HG02938 (cell line): ENCODE measurements around the gene HADH.

Source experiments
- ATAC-seq: cut with Tn5 transposase; IDR thresholded peaks from one replicate; pipeline ENCODE4 v1.9.1; 2021; ENCODE audit warnings: mild to moderate bottlenecking, moderate library complexity; ENCODE audit not compliant: unreplicated experiment

The HADH gene

DNA sequence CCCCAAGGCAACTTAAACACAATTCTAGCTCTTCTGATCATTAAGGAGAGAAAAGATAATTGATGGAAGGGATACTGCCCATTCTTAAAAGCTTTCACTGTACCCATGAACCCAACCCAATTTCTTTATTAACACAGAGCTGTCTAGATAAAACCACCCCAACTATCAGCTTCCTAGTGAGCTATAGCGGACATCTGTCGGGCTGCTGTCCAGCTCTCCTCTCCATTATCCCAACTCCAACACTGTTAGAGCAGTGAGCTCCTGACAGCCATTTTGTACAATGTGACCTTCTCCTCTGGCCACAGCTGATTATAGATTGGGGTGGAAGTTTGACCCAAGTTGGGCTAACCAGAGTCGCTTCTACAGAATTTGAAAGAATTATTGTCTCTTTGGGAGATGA lies 66.1 kb downstream of the HADH start:
- no peak for ATAC-seq

DNA sequence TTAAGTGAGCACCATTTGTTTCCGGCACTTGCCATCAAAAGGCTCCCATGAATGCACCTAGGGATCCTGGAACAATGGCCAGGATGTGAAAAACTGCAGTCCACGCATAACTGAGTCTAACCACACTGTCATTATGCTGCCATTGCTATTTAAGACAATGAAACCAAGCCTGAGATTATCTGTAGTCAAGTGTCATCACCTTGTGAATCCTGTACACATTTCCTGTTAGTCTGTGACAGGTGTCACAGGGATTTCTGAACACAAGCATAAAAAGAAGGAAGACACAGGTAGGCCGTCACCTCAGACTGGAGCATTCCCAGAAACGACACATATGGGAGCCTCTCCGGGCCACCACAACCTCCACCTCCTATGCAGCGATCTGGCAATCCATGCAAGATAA lies 66.7 kb downstream of the HADH start:
- ATAC-seq = no peak

DNA sequence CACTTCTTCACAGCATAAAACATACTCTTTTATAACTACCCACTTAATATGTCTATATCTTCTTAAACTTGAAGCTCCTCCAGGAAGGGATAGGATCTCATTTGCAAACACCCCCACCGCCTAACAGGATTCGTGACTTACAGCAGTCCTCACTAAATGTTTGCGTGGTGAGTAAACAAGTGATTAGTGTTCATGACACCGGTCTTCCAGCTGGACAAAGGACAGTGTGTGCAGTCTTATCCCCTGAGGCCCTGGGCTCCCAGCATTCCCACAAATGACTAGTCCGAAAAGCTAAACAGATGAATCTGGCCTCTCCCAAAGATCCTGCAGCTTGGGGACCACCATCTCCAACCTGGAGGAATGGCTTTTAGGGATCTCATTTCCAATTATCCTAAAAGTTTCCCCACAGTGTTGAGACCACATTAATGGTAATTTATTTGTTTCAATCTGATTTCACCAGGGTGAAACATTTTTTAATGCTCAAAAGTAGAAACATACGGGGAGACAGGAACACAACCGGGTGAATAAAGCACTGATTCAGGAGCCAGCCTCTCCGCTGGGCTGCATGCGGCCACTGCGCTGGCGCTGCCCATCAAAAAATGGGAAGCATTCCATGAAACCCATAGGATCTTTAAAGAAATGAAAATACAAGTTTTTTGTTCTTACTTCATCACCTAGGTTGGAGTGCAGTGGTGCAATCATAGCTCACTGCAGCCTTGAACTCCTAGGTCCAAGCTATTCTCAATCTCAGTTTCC lies 69.2 kb downstream of the HADH start:
- ATAC-seq = no peak

DNA sequence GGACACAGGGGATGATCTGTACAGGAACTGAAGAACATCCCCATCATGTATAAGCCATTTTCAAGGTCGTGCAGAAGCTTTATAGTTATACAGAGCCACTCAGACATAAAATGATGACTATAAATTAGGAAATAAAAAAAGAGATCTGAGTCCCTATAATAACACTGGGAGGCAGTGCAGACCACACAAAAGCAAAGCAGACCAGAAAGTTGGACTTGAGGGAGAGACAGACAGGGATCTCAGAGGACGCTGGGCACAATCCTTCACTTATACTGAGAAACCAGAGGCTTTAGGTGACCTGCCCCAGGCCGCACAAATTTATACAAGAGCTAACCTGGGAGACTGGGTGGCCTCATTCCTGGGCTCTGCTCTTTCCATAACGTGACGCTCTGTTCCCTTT lies 70.5 kb downstream of the HADH start:
- ATAC-seq = no peak

DNA sequence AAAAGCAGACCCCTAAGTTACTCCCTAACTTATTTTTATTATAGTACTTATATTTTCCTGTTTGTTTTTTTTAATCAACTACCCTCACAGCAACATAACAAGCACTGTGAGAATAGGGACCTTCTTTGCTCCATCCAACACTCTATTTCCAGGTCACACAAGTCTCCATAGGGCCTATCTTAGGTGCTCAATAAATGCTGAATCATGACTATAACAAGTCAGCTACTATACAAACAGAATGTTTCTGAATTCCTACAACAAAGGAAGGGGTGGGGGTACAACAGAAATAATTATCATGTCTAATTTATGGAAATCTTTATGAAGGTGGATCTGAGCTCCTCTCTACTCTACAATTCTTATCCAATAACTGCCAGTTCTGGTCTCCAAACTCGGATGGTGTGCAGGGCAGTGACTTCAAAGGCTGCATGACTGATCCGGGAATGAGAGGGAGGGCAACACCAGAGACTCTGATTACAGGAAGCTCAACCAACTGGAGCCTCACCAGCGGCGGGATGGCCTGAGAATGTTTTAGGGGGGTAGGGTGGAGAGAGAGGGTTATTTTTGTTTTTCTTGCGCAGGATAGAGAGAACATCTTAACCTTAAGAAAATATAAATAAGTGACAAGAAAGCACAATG lies 71.1 kb downstream of the HADH start:
- no peak for ATAC-seq

DNA sequence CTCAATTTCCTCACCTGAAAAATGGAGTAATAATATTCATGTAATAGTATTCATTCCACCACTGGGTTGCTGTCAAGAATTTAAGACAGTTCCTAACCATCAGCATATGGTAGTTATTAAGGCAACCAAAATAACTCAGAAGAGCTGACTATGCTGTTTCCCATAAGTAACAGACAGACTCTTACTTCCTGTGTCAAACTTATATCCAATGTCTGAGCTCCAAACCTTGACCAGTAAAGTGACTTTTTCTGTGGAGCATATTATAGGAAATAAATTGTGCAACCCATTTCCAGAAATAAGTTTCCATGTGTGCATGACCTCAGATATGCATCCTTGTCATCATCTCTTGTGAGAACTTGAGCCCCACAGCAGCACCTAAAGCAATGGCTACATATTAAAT lies 78.8 kb downstream of the HADH start:
- ATAC-seq = no peak

DNA sequence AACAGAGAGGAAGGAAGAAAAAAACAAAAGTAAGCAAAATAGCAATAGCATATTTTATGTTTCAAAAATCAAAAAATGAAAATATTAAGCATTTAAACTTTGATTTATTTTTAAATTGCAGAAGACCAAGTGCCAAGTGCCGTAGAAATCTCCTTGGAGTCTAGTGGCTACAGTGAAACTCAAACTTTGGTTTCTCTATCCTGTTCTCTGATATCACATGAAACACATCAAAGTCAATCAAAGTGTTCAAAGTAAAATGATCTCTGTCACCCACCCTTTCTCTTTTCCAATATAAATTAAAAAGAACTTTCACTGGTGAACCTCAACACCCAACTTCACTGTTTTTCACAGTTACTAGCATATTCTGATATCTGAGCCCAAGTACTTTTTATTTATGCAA lies 81.1 kb downstream of the HADH start:
- ATAC-seq = no peak

DNA sequence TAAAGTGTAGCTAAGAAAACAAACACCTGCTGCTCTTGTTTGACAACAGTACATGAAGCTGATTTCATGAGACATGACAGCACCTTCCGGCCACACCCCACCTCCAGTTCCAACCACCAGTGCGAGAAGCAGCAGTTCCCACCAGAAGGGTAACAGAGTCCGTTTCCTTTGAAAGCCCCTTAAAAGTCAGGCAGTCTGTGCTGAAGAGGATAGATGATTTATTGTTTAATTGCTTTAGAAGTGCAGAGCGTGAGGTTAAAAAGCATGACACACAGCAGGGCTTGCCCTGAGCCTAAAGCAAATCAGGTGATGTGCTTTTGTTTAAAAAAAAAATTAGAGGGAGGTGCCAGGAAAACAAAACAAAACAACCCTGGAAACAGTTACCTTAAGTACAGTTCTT lies 82.6 kb downstream of the HADH start:
- ATAC-seq = no peak

DNA sequence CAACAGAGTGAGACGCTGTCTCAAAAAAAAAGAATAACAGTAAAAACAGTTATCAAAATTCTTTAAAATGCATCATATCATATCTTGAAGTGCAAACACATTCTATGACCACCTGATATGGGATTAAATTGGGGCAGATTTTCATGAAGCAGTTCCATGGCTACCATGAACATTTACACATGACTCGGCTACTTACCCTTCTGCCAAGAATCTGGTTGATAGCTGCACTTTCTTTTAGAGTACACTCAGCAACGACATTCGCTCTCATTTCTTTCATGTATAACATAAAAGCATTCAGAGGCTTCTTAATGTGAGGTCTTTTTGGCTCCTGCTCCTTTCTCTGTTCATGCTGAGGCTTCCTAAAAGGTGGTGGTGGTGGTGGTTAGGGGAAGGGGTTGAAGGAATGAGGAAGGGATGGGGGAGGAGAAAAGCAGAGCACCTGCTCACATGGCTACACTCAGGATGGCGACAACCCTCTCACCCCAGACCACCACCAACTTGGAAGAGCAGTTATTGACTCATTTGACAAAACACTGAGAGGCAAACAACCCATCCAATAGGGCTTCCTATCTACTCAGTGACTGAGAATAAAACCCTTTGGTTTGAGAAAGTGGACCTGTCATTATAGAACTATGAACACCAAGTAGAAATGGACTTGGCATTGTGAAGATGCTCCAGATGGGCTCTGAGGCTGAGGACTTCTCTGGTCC lies 88.5 kb downstream of the HADH start:
- ATAC-seq = no peak

DNA sequence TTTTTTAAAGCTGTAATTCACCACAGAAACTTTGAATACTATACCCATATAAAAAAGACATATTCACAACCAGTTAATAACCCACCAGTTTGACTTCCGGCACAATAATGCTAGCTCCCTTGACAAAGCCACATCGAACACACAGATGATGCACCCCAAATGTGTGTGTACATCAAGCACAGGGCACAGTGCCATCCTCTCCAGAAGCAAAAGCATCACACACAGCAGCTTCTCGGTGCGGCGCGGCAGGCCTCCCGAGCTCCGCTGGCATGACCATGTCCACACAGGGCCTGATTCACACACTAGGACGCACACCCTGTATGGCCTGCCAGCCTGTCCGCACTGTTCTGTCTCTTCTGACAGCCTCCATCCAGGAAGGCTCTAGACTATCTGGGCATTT lies 91.1 kb downstream of the HADH start:
- ATAC-seq = no peak

DNA sequence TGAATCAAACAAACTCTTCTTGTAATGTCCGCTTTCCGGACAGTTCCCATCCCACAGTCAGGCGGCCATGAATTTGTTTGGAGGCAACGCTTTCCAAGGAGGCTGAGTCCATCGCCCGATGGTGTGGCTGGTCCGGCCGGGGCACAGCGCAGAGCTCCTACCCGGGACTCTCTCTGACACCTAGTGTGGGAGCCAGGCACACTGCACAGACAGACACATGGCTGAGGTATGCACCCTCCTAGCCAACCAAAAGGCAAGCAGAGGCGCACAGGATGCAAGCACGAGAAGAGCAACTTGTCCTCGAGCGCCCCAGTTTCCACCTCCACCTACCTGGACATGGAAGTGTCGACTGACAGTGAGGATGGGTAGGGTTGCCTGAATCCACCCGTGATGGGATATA lies 91.6 kb downstream of the HADH start:
- ATAC-seq = no peak
